Activated CD4-positive, CD25-positive, alpha-beta regulatory T cell (primary cell): Measurements from ENCODE around the gene DHX29.

Source experiments
- DNase-seq, 4 experiments: peaks; one replicate each; lab custom pipeline; 2025; lab: John Stamatoyannopoulos, UW

The DHX29 gene

GRCh38 chr5:55316837-55317236 is 9.3 kb upstream of the DHX29 start:
- DNase-seq, result no peak

DNA sequence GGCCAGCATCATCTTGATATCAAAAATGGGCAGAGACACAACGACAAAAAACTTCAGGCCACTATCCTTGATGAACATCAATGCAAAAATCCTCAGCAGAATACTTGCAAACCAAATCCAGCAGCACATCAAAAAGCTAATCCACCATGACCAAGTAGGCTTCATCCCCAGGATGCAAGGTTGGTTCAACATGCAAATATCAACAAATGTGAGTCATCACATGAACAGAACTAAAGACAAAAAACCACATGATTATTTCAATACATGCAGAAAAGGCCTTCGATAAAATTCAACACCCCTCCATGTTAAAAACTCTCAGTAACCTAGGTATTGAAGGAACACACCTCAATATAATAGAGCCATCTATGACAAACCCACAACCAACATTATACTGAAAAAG is 8.8 kb upstream of the DHX29 start:
- DNase-seq, result no peak

- DNase-seq, result no peak
These were observed 6.5 kb upstream of the DHX29 start for GRCh38 chr5:55313870-55314617.

DNA sequence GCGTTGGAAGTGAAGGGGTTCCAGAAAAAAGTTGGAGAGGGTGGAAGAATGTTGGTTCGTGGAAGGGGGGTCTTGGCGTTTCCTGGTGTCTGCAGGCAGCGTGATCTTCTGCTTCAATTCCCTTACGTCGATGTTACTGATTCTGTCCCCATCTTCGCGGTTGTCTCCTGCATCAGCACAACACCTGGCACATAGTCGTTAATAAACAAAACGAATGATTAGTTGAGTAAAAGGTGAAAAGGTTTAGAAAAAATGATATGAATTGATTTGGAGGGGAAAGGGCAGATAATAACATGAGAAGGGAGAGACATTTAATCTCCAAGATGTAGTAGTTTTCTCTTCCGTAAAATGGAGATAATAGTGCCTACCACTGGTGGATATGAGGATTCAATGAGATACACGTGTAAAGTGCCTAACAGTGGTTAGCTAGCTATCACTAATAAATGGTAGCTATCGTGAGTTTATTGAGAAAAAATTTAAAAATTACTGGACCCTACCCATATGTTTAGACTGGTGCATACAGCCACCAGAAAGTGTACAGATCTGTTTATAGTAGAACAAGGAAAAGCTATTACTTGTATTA is 851 bp upstream of the DHX29 start:
- DNase-seq, result no peak

- no peak for DNase-seq
These were observed 682 bp downstream of the DHX29 start for GRCh38 chr5:55306641-55307382.

DNA sequence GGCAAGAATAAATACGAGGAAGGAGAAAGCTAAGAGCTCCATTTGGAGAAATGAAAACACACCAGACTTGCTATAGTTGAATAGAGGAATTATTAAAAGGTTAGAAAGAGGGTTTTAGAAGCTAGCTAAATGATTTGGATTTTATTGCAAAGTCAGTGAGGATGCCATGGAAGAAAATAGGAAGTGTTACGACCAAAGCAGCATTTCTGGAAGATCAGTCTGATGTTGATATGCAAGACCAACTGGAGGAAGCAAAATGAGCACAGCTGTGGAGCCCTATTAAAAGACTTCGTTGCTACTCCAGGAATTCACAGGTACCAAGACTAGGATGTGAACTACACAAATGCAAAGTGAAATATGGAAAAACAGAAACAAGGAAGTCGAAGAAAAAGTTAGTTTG is 2.1 kb downstream of the DHX29 start:
- DNase-seq, result no peak

GRCh38 chr5:55304584-55304983 is 2.9 kb downstream of the DHX29 start:
- DNase-seq, result no peak

DNA sequence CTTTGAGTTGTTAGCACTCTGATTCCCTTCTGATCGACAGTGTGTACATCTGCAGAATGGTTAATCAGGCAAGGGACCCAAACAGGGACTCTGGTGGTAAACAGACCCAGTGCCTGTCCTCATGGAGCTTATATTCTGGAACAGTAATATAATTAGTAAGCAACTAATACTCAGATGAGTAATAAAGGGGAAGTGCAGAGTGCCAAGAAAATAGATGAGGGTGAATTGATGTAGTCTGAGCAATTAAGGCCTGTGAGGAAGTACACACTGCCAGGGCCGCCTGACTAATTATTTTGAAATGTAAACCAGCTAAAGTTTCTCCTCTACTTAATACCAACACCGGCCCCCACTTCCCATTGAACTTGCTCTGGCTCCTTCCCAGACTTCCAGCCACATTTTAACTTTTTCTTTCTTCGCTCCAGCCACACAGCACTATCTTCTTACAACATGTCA is 4.2 kb downstream of the DHX29 start:
- DNase-seq, result no peak

- no peak for DNase-seq
These were observed 6.6 kb downstream of the DHX29 start for GRCh38 chr5:55300890-55301289.

DNA sequence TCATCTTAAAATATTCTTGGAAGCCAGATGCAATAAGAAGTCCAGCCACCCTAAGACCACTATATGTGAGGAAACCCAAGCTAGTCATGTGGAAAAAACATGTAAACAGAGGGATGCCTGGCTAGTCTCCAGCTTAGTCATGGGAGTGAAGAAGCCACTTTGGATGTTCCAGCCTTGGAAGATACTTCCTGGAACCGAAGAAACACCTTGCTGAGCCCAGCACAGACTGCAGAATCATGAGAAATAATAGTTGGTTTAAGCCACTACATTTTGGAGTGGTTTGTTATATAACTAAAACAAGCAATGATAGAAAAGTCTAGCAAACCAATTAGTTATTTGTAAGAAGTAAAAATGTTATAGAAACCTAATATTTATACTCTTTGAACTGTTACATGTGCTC is 12.6 kb downstream of the DHX29 start:
- no peak for DNase-seq

- no peak for DNase-seq
These were observed 16.5 kb downstream of the DHX29 start for GRCh38 chr5:55290991-55291390.

DNA sequence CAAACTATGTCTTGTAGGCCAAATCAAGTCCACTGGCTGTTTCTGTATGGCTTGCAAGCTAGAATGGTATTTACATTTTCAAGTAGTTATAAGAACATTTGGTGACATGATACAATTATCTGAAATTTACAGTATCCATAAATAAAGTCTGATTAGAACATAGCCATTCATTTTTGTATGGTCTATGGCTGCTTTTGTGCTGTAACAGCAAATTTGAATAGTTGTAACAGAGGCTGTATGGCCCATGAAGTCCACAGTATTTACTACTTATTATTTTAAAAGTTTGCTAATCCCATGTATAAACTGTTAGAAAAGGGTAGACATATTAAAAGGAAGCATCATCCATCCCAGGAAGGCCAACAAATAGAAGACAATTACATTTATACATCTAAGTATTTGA is 17.7 kb downstream of the DHX29 start:
- no peak for DNase-seq

DNA sequence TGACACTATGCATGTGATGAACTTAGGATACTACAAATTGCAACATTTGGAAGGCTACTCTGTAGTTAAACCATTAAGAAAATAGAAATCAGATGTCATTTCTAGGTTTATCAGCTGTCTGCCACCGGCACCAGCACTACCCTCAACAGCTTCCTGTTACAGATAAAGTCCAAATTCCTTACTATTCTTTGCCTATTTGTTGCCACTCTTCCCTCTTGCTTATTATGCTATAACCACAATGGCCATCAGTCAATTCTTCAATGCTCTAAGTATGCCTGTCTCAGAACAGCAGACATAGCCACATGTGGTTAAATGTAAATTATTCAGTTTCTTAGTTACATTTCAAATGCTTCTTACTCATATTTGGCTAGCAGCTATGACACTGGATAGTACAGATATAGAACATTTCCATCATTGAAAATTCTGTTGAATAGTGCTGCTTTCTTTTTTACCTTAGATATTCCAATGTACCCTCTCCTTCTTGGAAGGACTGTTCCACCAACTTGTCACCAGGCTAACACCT is 21.0 kb downstream of the DHX29 start:
- DNase-seq, result no peak

DNA sequence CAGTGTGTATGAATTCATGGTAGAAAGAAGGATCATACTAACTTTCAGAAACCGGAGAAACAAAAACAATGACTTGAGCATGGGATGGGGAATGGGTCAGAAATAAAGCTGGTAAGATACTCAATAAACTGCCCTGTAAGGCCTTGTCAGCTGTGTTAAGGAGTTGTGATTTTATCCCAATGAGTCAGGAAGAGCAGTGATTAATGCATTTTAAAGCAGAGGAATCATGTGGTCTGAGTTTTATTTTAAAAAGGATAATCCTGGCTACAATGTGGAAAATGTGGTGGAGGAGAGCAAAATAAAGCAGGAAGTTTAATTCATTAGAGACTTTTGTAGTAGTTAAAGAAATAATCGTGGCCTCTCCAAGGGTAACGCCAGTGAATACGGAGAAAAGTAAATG is 28.7 kb downstream of the DHX29 start:
- no peak for DNase-seq

- no peak for DNase-seq
These were observed 30.7 kb downstream of the DHX29 start for GRCh38 chr5:55276771-55277170.

DNA sequence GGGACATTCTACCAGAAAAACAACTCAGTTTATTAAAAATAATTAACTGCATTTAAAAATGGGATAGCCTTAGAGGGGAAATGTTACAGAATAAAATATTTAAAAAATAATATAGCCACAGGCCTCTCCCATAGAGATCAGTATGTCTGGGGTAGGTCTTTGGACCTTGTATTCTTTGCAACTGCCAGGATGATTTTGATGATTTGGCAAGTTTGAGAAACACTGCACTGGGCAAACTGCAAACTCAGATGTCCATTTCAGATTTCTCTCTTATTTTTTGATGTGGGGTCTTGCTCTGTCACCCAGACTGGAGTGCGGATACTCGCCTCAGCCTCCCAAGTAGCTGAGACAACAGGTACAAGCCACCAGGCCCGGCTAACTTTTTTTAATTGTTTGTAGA is 49.2 kb downstream of the DHX29 start:
- DNase-seq, result no peak

- DNase-seq, result no peak
These were observed 52.7 kb downstream of the DHX29 start for GRCh38 chr5:55254802-55255201.

DNA sequence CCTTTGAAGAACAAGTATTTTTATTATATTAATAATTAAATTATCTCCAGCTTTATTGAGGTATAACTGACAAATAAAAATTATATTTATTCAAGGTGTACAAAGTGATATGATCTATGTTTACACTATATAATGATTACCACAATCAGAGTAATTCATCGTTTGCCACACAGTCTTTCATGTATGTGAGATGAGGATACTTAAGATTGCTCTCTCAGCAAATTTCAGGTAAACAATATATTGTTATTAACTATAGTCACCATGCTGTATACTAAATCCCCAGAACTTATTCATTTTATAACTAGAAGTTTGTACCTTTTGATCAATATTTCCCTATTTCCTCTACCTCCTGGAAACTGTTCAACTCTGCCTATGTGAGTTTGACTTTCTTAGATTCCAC is 57.4 kb downstream of the DHX29 start:
- no peak for DNase-seq

- no peak for DNase-seq
These were observed 65.7 kb downstream of the DHX29 start for GRCh38 chr5:55241746-55242145.

DNA sequence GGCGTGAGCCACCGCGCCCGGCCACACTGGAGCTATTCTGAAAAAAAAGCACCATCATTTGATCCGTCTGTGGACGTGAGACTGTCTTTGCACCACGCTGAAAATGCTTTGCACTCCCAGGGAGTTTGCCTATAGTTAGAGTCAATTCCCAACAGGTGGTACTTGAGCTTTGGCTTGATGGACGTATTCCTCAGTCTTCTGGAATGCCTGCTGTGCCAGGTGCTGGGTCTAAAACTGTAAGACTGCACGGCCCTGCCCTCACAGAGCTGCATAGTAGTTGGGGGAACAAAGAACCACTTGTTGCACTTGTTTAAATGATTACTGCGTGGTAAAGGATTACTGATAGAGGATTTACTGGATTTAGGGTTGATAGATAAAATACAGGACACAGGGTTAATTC is 70.7 kb downstream of the DHX29 start:
- no peak for DNase-seq

- DNase-seq, result no peak
These were observed 73.3 kb downstream of the DHX29 start for GRCh38 chr5:55234121-55234700.
